ENCODE measurements around the gene TNFRSF13B.

The TNFRSF13B gene

GRCh38 chr17:16937431-16937830, 34.5 kb downstream of the TNFRSF13B start:
- no peak for DNase-seq (ENCODE audit: low read depth)

GRCh38 chr17:16936536-16937310, 35.2 kb downstream of the TNFRSF13B start:
- no peak for DNase-seq (ENCODE audit: low read depth)

GRCh38 chr17:16935786-16936185, 36.1 kb downstream of the TNFRSF13B start:
- DNase-seq (ENCODE audit: low read depth): no peak

GRCh38 chr17:16935241-16935663, 36.7 kb downstream of the TNFRSF13B start:
- no peak for DNase-seq (ENCODE audit: low read depth)

GRCh38 chr17:16934836-16935235, 37.1 kb downstream of the TNFRSF13B start:
- no peak for DNase-seq (ENCODE audit: low read depth)

- DNase-seq (ENCODE audit: low read depth): no peak
Measured at GRCh38 chr17:16934133-16934795, 37.7 kb downstream of the TNFRSF13B start.

- DNase-seq (ENCODE audit: low read depth): no peak
Measured at GRCh38 chr17:16933317-16934132, 38.4 kb downstream of the TNFRSF13B start.

- no peak for DNase-seq (ENCODE audit: low read depth)
Measured at GRCh38 chr17:16932611-16933010, 39.3 kb downstream of the TNFRSF13B start.

GRCh38 chr17:16932156-16932555, 39.8 kb downstream of the TNFRSF13B start:
- no peak for DNase-seq (ENCODE audit: low read depth)

- no peak for DNase-seq (ENCODE audit: low read depth)
Measured at GRCh38 chr17:16931318-16932060, 40.4 kb downstream of the TNFRSF13B start.

GRCh38 chr17:16930571-16931317, 41.2 kb downstream of the TNFRSF13B start:
- DNase-seq (ENCODE audit: low read depth): no peak

GRCh38 chr17:16929757-16930520, 42.0 kb downstream of the TNFRSF13B start:
- no peak for DNase-seq (ENCODE audit: low read depth)

- DNase-seq (ENCODE audit: low read depth): no peak
Measured at GRCh38 chr17:16929035-16929680, 42.8 kb downstream of the TNFRSF13B start.

- no peak for DNase-seq (ENCODE audit: low read depth)
Measured at GRCh38 chr17:16928406-16929034, 43.4 kb downstream of the TNFRSF13B start.

GRCh38 chr17:16927641-16928321, 44.1 kb downstream of the TNFRSF13B start:
- no peak for DNase-seq (ENCODE audit: low read depth)

GRCh38 chr17:16926571-16927451, 45.1 kb downstream of the TNFRSF13B start:
- DNase-seq (ENCODE audit: low read depth): no peak

- DNase-seq (ENCODE audit: low read depth): no peak
Measured at GRCh38 chr17:16926061-16926511, 45.8 kb downstream of the TNFRSF13B start.

Measured in activated T-cell treated with anti-CD3 and anti-CD28 coated beads for 48 hours (primary cell).